Fibroblast of mammary gland (primary cell): ENCODE measurements around the gene HOXA1.

ENCODE experiments used
- DNase-seq: peaks from one replicate; pipeline ENCODE4 v3.0.0-alpha.2; 2010; ENCODE audit warnings: low read depth
- H3K4me3 ChIP-seq: 2 replicates; pipeline ENCODE4 v1.5.1; 2011; ENCODE audit warnings: low read depth, mild to moderate bottlenecking, low read length, moderate library complexity; ENCODE audit not compliant: control insufficient read depth
- TF ChIP-seq, protein P1 (sequence below): conservative IDR thresholded peaks from 2 replicates; pipeline ENCODE4 v1.5.1; 2011; ENCODE audit warnings: low read depth, low read length, inconsistent platforms; ENCODE audit not compliant: control insufficient read depth, insufficient read depth

Gene HOXA1

DNA sequence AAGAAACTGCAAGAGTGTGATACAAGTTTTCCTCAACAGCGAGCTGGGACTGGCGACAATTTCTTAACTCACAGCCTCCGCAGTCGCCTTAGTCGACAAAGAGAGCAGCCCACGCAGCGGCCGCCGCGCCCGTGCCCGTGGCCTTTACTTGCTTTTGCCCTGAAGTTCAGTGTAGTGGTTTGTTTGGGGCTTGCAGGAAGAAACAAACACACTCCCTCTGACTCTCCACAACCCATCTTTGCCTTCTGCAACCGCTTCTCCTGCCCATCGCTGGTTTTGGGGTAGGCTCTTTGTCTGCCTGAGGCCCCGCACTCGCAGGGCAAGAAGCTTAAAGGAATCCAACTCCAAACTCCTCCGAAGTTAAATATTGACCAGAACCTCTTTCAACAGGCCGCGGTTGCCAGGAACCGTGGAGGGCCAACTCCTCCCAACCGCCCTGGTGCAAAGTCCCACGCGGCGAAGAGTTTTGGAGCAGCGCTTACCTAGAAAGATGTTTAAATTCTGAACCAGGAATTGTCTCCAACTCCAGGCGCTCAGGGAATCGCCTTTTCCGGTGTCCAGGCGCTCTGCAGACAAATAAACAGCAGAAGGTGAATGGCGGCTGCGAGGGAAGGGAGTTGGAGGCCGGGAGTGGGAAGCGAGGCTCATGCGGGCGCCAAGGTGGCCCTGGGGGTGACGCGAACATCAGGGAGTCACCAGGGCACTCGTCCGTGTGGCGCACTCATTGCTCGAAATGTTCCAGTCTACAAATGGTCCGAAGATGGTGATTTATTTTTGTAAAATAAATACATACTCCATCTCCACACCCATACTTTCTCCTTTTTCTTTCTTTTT, 26.5 kb upstream of the HOXA1 start:
- TF ChIP-seq, protein P1, sequence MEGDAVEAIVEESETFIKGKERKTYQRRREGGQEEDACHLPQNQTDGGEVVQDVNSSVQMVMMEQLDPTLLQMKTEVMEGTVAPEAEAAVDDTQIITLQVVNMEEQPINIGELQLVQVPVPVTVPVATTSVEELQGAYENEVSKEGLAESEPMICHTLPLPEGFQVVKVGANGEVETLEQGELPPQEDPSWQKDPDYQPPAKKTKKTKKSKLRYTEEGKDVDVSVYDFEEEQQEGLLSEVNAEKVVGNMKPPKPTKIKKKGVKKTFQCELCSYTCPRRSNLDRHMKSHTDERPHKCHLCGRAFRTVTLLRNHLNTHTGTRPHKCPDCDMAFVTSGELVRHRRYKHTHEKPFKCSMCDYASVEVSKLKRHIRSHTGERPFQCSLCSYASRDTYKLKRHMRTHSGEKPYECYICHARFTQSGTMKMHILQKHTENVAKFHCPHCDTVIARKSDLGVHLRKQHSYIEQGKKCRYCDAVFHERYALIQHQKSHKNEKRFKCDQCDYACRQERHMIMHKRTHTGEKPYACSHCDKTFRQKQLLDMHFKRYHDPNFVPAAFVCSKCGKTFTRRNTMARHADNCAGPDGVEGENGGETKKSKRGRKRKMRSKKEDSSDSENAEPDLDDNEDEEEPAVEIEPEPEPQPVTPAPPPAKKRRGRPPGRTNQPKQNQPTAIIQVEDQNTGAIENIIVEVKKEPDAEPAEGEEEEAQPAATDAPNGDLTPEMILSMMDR: no peak
- H3K4me3 ChIP-seq: peak overlapping the region; percentile 5

DNA sequence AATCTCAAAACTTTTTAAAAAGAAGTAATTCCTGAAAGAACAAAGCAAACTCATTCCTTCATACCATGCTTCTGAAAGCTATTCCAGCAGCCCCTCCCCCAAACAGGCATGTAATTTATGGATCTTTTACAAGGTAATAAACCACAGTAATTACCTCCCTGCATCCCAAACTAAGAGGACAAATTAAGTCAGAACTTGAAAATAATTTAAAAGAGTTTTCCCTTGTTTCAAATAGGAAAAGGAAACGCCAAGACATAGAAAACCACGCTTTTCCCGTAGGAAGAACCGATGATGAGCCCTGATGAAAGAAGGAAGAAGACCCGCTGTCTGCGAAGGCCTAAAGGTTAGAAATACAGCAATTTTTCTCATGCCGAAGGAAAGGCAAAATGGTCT, 25.9 kb upstream of the HOXA1 start:
- TF ChIP-seq, protein P1: no peak
- DNase-seq: no peak
- no peak overlapping the region for H3K4me3 ChIP-seq

More for the DNA sequence above, 26.5 kb upstream of the HOXA1 start:
- no peak for DNase-seq

DNA sequence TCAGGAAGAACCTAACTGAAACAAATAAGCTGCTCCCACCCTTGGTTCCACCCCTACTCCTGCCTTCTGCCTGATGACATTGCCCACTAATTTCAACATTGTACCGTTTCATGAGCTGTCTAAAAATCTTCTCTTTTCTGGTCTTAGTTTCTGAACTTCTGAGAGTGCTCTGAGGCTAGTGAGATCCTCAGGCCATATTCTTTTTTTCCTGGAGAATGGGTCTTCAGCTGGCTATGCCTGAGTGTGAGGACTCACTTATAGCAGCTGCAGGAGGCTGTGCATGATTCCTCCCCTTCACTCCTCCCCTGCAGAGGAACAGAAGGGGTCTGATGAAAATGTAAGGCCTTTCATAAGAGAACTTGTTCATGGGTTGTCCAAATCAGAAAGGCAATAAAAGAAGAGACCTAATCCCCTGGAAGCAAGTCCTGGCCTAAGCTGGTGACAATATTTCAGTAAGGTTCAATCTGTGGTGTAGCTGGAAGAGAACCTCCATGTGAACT, 23.7 kb upstream of the HOXA1 start:
- TF ChIP-seq, protein P1: no peak
- no peak overlapping the region for H3K4me3 ChIP-seq

DNA sequence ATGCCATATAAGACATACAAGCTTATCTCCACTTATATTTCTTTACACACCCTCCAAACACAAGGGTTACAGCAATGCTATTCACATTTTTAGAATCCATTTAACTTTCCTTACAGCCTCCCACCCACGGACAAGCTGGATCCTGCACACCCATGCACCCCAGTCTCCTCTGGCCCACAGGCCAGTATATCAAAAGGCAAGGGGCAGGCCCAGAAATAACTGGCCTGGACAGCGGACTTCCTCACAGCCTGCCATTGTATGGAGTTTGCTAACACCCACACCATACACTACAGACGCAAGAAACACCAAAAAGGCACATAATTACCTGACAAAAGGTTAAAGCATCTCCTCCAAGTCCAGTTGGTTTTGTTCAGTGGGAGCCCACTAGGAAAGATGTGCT, 22.8 kb upstream of the HOXA1 start:
- TF ChIP-seq, protein P1: no peak
- no peak for DNase-seq
- H3K4me3 ChIP-seq: no peak overlapping the region

More for the DNA sequence above, 23.7 kb upstream of the HOXA1 start:
- DNase-seq: no peak

DNA sequence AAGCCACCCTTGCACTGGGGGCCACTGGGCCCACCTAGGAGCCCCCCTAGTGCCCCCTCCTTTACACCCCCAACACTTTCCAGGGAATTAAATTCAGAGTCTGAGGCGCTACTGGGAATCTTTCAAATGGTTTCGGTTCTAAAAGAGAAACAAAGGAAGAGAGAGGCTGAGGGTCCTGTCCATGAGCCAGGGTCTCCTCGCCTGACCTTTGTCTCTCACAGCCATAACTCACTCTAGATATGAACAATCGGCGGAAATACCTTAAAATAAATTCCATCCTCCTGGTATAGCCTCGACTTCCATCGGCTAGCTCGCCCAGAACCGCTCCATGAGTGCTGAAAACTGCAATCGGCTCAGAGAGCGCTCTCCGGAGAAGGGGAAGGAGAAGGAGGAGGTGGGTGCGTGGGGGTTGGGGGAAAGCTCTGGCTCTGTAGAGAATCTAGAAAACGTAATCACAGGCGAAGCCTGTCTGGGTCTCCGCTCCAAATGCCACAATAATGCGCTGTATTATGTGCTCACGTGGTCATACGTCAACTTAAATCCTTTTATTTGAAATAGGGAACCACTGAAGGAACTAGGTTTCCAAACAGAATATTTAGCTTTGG, 22.2 kb upstream of the HOXA1 start:
- TF ChIP-seq, protein P1: no peak
- DNase-seq: peak; percentile 60
- H3K4me3 ChIP-seq: peak overlapping the region; percentile 6

DNA sequence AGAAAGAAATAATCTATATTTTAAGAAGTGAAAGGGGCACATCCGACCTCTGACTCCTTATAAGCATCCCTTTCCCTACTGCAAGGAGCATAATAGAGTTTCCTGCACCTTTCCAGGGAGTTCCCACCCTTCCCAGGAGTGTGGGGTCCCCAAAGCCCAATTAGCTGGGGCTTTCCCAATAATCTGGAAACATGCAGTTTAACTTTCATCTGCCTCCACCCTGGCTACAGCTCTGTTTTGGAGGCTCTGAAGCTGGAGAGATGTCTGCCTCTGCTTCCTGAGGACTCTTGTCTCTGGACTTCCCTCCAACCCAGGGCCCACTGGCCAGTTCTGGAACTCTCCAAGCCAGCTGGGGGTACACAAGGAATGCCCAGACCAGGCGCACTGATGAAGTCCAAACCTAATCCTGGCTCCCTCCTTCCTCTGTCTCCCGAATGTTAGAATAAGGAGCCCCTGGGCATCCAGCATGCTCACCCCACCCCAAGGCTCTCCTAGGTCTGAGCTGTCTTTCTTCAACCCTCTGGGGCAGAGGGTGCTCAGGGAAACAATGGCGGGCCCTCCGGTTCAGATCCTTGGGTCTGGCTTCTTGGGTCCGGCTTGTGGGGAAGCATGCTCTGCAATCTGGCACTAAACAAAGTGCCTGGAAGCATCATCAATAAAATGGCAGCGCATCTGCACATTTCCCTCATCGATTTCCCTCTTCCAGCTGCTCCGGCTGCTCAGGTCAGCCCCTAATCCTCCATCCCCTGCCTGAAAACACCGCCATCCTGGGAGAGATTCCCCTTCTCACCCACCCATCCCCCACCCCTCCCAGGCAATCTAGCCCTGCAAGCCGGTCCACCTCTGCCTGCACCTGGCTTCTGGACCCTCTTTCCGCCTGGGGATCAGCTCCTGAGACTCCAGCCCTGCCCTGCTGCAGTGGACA, 21.4 kb upstream of the HOXA1 start:
- H3K4me3 ChIP-seq: no peak overlapping the region
- DNase-seq: no peak
- TF ChIP-seq, protein P1: no peak
